ENCODE results near the gene FKBP1B.

GRCh38 chr2:24050041-24050979 lies 769 bp downstream of the FKBP1B start:
- no peak for TF ChIP-seq CTCF (conservative IDR thresholded peaks at IDR 0.05; ENCODE audit: low read depth, low read length)
- no peak for TF ChIP-seq EZH2phosphoT487 (IDR thresholded peaks at IDR 0.05; ENCODE audit: borderline replicate concordance, low read length)

Data from PC-3 (cell line).